HepG2 (cell line): ENCODE data around the gene SIAE.

ENCODE experiments used
- SRSF1 ChIP-seq: fragments of 200-400 bp; formaldehyde crosslinking; optimal IDR thresholded peaks from 2 replicates; pipeline ENCODE3; 2017; ENCODE audit warnings: mild to moderate bottlenecking, low read depth, low read length, moderate library complexity
- ZNF317 ChIP-seq: sonication (generic); formaldehyde crosslinking; IDR thresholded peaks from 2 replicates; pipeline ENCODE4 v1.5.0; 2020; ENCODE audit warnings: mild to moderate bottlenecking, missing genetic modification reagents
- ZNF446 ChIP-seq: sonication (generic); formaldehyde crosslinking; IDR thresholded peaks from 2 replicates; pipeline ENCODE4 v1.5.0; 2020; ENCODE audit warnings: mild to moderate bottlenecking, missing genetic modification reagents
- ZNF557 ChIP-seq: sonication (generic); formaldehyde crosslinking; IDR thresholded peaks from 2 replicates; pipeline ENCODE4 v1.4.0; 2020; ENCODE audit warnings: missing genetic modification reagents
- TF ChIP-seq, protein P1 (sequence below): sonication (generic); formaldehyde crosslinking; IDR thresholded peaks from 2 replicates; pipeline ENCODE4 v1.5.0; 2020; ENCODE audit warnings: mild to moderate bottlenecking, missing genetic modification reagents
- TF ChIP-seq, protein P2 (sequence below): sonication (generic); formaldehyde crosslinking; IDR thresholded peaks from 2 replicates; pipeline ENCODE4 v1.4.0; 2020; ENCODE audit warnings: mild to moderate bottlenecking, low read depth, missing genetic modification reagents
- TF ChIP-seq, protein P3 (sequence below): IDR thresholded peaks from 2 replicates; pipeline ENCODE4 v1.6.1; 2018; ENCODE audit warnings: missing genetic modification reagents

DNA sequence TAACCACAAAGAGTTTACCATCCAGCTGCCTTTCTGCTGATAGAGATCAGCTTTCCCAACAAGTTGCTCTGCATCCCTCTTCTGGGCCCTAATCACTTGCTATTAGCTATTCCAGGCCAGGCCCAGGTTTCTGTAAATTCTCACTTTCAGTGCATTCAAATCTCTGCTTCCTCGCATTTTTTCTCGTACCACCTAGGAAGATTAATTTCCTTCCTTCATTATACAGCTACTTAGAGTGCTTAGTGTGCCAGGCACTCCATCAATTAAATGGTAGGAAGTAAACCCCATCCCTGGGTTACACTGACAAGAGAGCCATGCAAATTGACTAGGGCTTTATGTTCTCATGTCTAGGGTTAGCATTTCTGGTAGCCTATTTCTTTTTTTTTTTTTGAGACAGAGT is 9.7 kb downstream of the SIAE start:
- TF ChIP-seq, protein P1, sequence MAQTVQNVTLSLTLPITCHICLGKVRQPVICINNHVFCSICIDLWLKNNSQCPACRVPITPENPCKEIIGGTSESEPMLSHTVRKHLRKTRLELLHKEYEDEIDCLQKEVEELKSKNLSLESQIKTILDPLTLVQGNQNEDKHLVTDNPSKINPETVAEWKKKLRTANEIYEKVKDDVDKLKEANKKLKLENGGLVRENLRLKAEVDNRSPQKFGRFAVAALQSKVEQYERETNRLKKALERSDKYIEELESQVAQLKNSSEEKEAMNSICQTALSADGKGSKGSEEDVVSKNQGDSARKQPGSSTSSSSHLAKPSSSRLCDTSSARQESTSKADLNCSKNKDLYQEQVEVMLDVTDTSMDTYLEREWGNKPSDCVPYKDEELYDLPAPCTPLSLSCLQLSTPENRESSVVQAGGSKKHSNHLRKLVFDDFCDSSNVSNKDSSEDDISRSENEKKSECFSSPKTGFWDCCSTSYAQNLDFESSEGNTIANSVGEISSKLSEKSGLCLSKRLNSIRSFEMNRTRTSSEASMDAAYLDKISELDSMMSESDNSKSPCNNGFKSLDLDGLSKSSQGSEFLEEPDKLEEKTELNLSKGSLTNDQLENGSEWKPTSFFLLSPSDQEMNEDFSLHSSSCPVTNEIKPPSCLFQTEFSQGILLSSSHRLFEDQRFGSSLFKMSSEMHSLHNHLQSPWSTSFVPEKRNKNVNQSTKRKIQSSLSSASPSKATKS (CRISPR knock-in tag) = no peak
- TF ChIP-seq ZNF317 (CRISPR knock-in tag) = no peak
- TF ChIP-seq SRSF1 = no peak
- TF ChIP-seq ZNF446 (CRISPR knock-in tag) = no peak
- TF ChIP-seq, protein P2, sequence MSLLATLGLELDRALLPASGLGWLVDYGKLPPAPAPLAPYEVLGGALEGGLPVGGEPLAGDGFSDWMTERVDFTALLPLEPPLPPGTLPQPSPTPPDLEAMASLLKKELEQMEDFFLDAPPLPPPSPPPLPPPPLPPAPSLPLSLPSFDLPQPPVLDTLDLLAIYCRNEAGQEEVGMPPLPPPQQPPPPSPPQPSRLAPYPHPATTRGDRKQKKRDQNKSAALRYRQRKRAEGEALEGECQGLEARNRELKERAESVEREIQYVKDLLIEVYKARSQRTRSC = no peak
- no peak for TF ChIP-seq ZNF557 (CRISPR knock-in tag)
- TF ChIP-seq, protein P3, sequence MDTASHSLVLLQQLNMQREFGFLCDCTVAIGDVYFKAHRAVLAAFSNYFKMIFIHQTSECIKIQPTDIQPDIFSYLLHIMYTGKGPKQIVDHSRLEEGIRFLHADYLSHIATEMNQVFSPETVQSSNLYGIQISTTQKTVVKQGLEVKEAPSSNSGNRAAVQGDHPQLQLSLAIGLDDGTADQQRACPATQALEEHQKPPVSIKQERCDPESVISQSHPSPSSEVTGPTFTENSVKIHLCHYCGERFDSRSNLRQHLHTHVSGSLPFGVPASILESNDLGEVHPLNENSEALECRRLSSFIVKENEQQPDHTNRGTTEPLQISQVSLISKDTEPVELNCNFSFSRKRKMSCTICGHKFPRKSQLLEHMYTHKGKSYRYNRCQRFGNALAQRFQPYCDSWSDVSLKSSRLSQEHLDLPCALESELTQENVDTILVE (CRISPR knock-in tag) = no peak
